IMR-90 (cell line): ENCODE results near the gene NCKAP5. TPM values are rescaled to one million over a fixed set of nuclear protein-coding genes. Genes with fewer than 3 reads are reported as not detected.

Experiments used
- ATAC-seq: fragments of 200-7000 bp; cut with Tn5 transposase; 2 replicates; pipeline ENCODE4 v1.9.1; 2020; ENCODE audit warnings: low read depth, mild to moderate bottlenecking, moderate library complexity
- BruUV-seq: library from RNA; stranded (reverse); fragments of 400-500 nt; replicated peaks from 2 replicates; lab custom pipeline; 2021; lab: Mats Ljungman, UMichigan
- CTCF ChIA-PET: fragments of 300-600 bp; formaldehyde crosslinking; extraction: SDS; loops from one replicate; lab custom pipeline; 2021; ENCODE audit warnings: antibody characterized with exemption; lab: Yijun Ruan, JAX
- POLR2A ChIA-PET: fragments of 300-600 bp; sonication (Branson Sonifier 250); formaldehyde crosslinking; loops from one replicate; lab custom pipeline; 2022; ENCODE audit warnings: antibody characterized with exemption; ENCODE audit not compliant: unreplicated experiment; lab: Charles Lee
- DNase-seq: peaks from one replicate; pipeline ENCODE4 v3.0.0; 2013
- H2AFZ ChIP-seq: replicated peaks from 2 replicates; pipeline ENCODE3; 2013; ENCODE audit warnings: low read length, mild to moderate bottlenecking; ENCODE audit not compliant: poor library complexity
- H2AK5ac ChIP-seq: 2 replicates; pipeline ENCODE4 v1.6.1; 2013; ENCODE audit warnings: low read depth, low read length, inconsistent platforms
- H2AK9ac ChIP-seq: replicated peaks from 2 replicates; pipeline ENCODE3; 2013; ENCODE audit warnings: mild to moderate bottlenecking, low read depth, low read length, moderate library complexity; ENCODE audit not compliant: poor library complexity
- H2BK120ac ChIP-seq: 2 replicates; pipeline ENCODE4 v1.6.1; 2013; ENCODE audit warnings: low read depth, low read length, inconsistent platforms
- H2BK15ac ChIP-seq: 3 replicates; pipeline ENCODE4 v1.6.1; 2013; ENCODE audit warnings: low read depth, low read length, inconsistent platforms
- H2BK20ac ChIP-seq: 2 replicates; pipeline ENCODE4 v1.6.1; 2013; ENCODE audit warnings: low read depth, mild to moderate bottlenecking, inconsistent platforms, low read length, moderate library complexity
- H2BK5ac ChIP-seq: 2 replicates; pipeline ENCODE4 v1.6.1; 2013; ENCODE audit warnings: mild to moderate bottlenecking, low read depth, low read length, inconsistent platforms; ENCODE audit not compliant: poor library complexity, severe bottlenecking
- H3K14ac ChIP-seq: replicated peaks from 2 replicates; pipeline ENCODE4 v1.6.1; 2013; ENCODE audit warnings: low read depth, low read length, inconsistent platforms
- H3K18ac ChIP-seq: 2 replicates; pipeline ENCODE4 v1.6.1; 2013; ENCODE audit warnings: low read depth, low read length, control low read depth
- H3K23ac ChIP-seq: 2 replicates; pipeline ENCODE4 v1.6.1; 2013; ENCODE audit warnings: low read depth, low read length, inconsistent platforms
- H3K27ac ChIP-seq: 2 replicates; pipeline ENCODE4 v1.5.1; 2013; ENCODE audit warnings: mild to moderate bottlenecking, control low read depth, low read length; ENCODE audit not compliant: insufficient read depth
- H3K27me3 ChIP-seq: 2 replicates; pipeline ENCODE4 v1.6.1; 2013; ENCODE audit warnings: low read length; ENCODE audit not compliant: control insufficient read depth, insufficient read depth
- H3K36me3 ChIP-seq: 2 replicates; pipeline ENCODE4 v1.6.1; 2013; ENCODE audit warnings: low read length, mixed read lengths; ENCODE audit not compliant: control insufficient read depth, insufficient read depth
- H3K4ac ChIP-seq: 2 replicates; pipeline ENCODE4 v1.6.1; 2013; ENCODE audit warnings: low read depth, low read length, inconsistent platforms
- H3K4me1 ChIP-seq: 2 replicates; pipeline ENCODE4 v1.6.1; 2013; ENCODE audit warnings: low read length, mixed read lengths; ENCODE audit not compliant: control insufficient read depth, insufficient read depth
- H3K4me2 ChIP-seq: 2 replicates; pipeline ENCODE4 v1.6.1; 2013; ENCODE audit warnings: low read depth, mild to moderate bottlenecking, control low read depth, low read length, moderate library complexity
- H3K4me3 ChIP-seq: 2 replicates; pipeline ENCODE4 v1.5.1; 2013; ENCODE audit warnings: low read depth, mild to moderate bottlenecking, control low read depth, low read length, moderate library complexity; ENCODE audit not compliant: insufficient read depth
- H3K56ac ChIP-seq: 2 replicates; pipeline ENCODE4 v1.6.1; 2013; ENCODE audit warnings: low read length, inconsistent platforms; ENCODE audit not compliant: insufficient read depth; ENCODE audit errors: extremely low read depth
- H3K79me1 ChIP-seq, 2 experiments: 2 replicates each; pipeline ENCODE4 v1.6.1; 2013; ENCODE audit warnings: low read length in 2 of 2, inconsistent platforms in 1 of 2, low read depth in 1 of 2
- H3K9ac ChIP-seq: 2 replicates; pipeline ENCODE4 v1.6.1; 2013; ENCODE audit warnings: low read depth, low read length, control low read depth
- H3K9me1 ChIP-seq: 2 replicates; pipeline ENCODE4 v1.6.1; 2013; ENCODE audit warnings: low read length, inconsistent platforms; ENCODE audit not compliant: insufficient read depth
- H3K9me3 ChIP-seq: 2 replicates; pipeline ENCODE4 v1.6.1; 2013; ENCODE audit warnings: low read length; ENCODE audit not compliant: control insufficient read depth, insufficient read depth
- H4K20me1 ChIP-seq: 2 replicates; pipeline ENCODE4 v1.6.1; 2013; ENCODE audit warnings: low read length, inconsistent platforms; ENCODE audit not compliant: insufficient read depth
- H4K5ac ChIP-seq: 2 replicates; pipeline ENCODE4 v1.6.1; 2013; ENCODE audit warnings: mild to moderate bottlenecking, low read depth, low read length, control low read depth
- H4K8ac ChIP-seq, 2 experiments: 2 replicates each; pipeline ENCODE4 v1.6.1; 2013; ENCODE audit warnings: low read depth in 2 of 2, low read length in 2 of 2, control low read depth in 1 of 2, inconsistent platforms in 1 of 2
- H4K91ac ChIP-seq: 2 replicates; pipeline ENCODE4 v1.6.1; 2013; ENCODE audit warnings: low read depth, low read length, inconsistent platforms; ENCODE audit not compliant: insufficient read depth
- BHLHE40 ChIP-seq: fragments of 150-350 bp; IDR thresholded peaks from 2 replicates; pipeline ENCODE4 v1.6.1; 2016; ENCODE audit warnings: mild to moderate bottlenecking, low read depth, low read length
- CEBPB ChIP-seq: IDR thresholded peaks from 2 replicates; pipeline ENCODE4 v1.6.1; 2012; ENCODE audit warnings: low read depth, low read length, improper control_type of control experiment
- CHD1 ChIP-seq: IDR thresholded peaks from 2 replicates; pipeline ENCODE4 v1.6.1; 2012; ENCODE audit warnings: low read depth, low read length, improper control_type of control experiment
- FOS ChIP-seq: fragments of 150-350 bp; IDR thresholded peaks from 2 replicates; pipeline ENCODE4 v1.6.1; 2016; ENCODE audit warnings: low read depth, low read length
- MAFK ChIP-seq: IDR thresholded peaks from 2 replicates; pipeline ENCODE4 v1.6.1; 2012; ENCODE audit warnings: low read depth, low read length, improper control_type of control experiment
- MAZ ChIP-seq: IDR thresholded peaks from 2 replicates; pipeline ENCODE4 v1.6.1; 2012; ENCODE audit warnings: low read depth, mild to moderate bottlenecking, low read length, improper control_type of control experiment, moderate library complexity, borderline replicate concordance
- MXI1 ChIP-seq: IDR thresholded peaks from 2 replicates; pipeline ENCODE4 v1.6.1; 2012; ENCODE audit warnings: low read depth, mild to moderate bottlenecking, low read length, moderate library complexity, borderline replicate concordance
- NFE2L2 ChIP-seq: fragments of 150-350 bp; IDR thresholded peaks from 2 replicates; pipeline ENCODE4 v1.6.1; 2016; ENCODE audit warnings: low read depth, mild to moderate bottlenecking, low read length
- POLR2A ChIP-seq: IDR thresholded peaks from 2 replicates; pipeline ENCODE4 v1.6.1; 2012; ENCODE audit warnings: mild to moderate bottlenecking, low read depth, low read length
- RAD21 ChIP-seq: IDR thresholded peaks from 2 replicates; pipeline ENCODE4 v1.6.1; 2012; ENCODE audit warnings: low read length, improper control_type of control experiment
- RCOR1 ChIP-seq: IDR thresholded peaks from 2 replicates; pipeline ENCODE4 v1.6.1; 2012; ENCODE audit warnings: mild to moderate bottlenecking, low read length, improper control_type of control experiment; ENCODE audit not compliant: insufficient replicate concordance
- RFX5 ChIP-seq: IDR thresholded peaks from 2 replicates; pipeline ENCODE4 v1.8.0; 2012; ENCODE audit warnings: low read depth, mild to moderate bottlenecking, low read length, moderate library complexity
- SMC3 ChIP-seq: fragments of 150-350 bp; IDR thresholded peaks from 2 replicates; pipeline ENCODE4 v1.6.1; 2016; ENCODE audit warnings: low read depth, mild to moderate bottlenecking, antibody characterized with exemption, low read length, moderate library complexity
- WGBS, 2 experiments: methylation state at CpG; one replicate each; pipeline versions ENCODE4 v1.1.5 to v1.1.7; 2013; ENCODE audit warnings: missing lambda C conversion rate in 2 of 2; ENCODE audit not compliant: insufficient read length in 1 of 2; ENCODE audit errors: extremely low coverage in 2 of 2; 5-methylcytosine and 5-hydroxymethylcytosine counted together
- dilution Hi-C: fragments of 300-500 bp; cut with HindIII; formaldehyde crosslinking; loops from one replicate; pipeline ENCODE4 v1.14.3; 2018; ENCODE audit warnings: low sequenced_read_pairs; ENCODE audit not compliant: unreplicated experiment
- in situ Hi-C: fragments of 300-500 bp; cut with MboI; formaldehyde crosslinking; loops from 3 replicates; pipeline ENCODE4 v1.14.3; 2019; ENCODE audit warnings: low sequenced_read_pairs, inconsistent platforms, mixed read lengths
- intact Hi-C: fragments of 100-400 bp; cut with micrococcal nuclease; formaldehyde crosslinking; loops from 2 replicates; pipeline ENCODE4 v1.10.0; 2022
- polyA plus RNA-seq, 3 experiments: library from polyadenylated mRNA; depleted of rRNA; stranded (reverse); fragments of >200 nt; gene quantifications; 2 replicates each; pipeline ENCODE4 v1.2.3, GENCODE V29; 2012; ENCODE audit warnings: low replicate concordance in 1 of 3
- total RNA-seq: library from RNA; depleted of rRNA; stranded (reverse); fragments of >200 nt; gene quantifications from 2 replicates; pipeline ENCODE4 v1.2.3, GENCODE V29; 2012
- TF ChIP-seq, protein P1 (sequence below): conservative IDR thresholded peaks from 2 replicates; pipeline ENCODE4 v1.5.1; 2012; ENCODE audit warnings: mild to moderate bottlenecking, low read depth, low read length, improper control_type of control experiment
- TF ChIP-seq, protein P2 (sequence below): fragments of 150-350 bp; IDR thresholded peaks from 2 replicates; pipeline ENCODE4 v1.6.1; 2017; ENCODE audit warnings: mild to moderate bottlenecking, antibody characterized with exemption, low read length, low read depth
- TF ChIP-seq, protein P3 (sequence below): fragments of 150-350 bp; IDR thresholded peaks from 2 replicates; pipeline ENCODE4 v1.6.1; 2016; ENCODE audit warnings: low read depth, mild to moderate bottlenecking, low read length, moderate library complexity, borderline replicate concordance

The NCKAP5 gene
- total and polyA plus RNA-seq, 2 of the 4 experiments (the other 2 are of a cell fraction): 2.7 to 3.9 TPM

DNA sequence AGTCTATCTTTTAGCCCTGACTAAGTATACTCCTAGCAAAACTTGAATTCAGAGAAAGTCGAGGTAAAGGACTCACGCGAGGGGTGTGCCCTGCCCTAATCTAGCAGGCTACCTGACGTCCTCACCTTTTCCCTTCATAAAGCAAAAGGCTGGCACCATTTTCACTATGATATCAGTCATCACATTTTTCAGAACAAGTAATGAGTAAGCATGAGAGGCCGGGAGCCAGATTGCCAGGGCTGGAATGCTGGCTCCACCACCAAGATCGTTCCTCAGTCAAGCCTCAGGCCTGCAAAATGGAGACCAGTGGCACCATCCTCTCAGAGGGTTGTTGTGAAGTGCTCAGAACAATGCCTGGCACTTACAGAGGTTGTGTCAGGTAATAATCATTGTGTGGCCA lies 18.7 kb upstream of the NCKAP5 start:
- Histone ChIP-seq H3K9me1 (peaks cover 3% of the 10 kb centered on the region), H2BK5ac (no peak overlapping the region), H2AK9ac (no peak overlapping the region), H3K27me3 (no peaks in the 10 kb centered on the region), H3K4me1 (peaks cover 7% of the 10 kb centered on the region), H3K27ac (no peak overlapping the region), H4K20me1 (no peaks in the 10 kb centered on the region), H3K4me2 (no peak overlapping the region), H3K14ac (no peak overlapping the region), H4K5ac (no peak overlapping the region), H3K56ac (no peak overlapping the region), H3K9me3 (no peaks in the 10 kb centered on the region), H3K23ac (no peak overlapping the region), H3K18ac (no peak overlapping the region), H4K8ac (no peak overlapping the region), H2AFZ (no peak overlapping the region), H2AK5ac (no peak overlapping the region), H2BK20ac (no peak overlapping the region), H3K36me3 (no peaks in the 10 kb centered on the region), H2BK15ac (no peak overlapping the region), H3K4me3 (no peak overlapping the region), H2BK120ac (no peak overlapping the region), H3K4ac (no peak overlapping the region), H3K9ac (no peak overlapping the region), H4K91ac (no peak overlapping the region), H3K79me1 (no peaks in the 10 kb centered on the region)
- dilution Hi-C loops (no loop called here), in situ Hi-C loops (no loop called here), intact Hi-C loops (no loop called here)
- no CpG with 5 or more reads among the region's 6 CpGs for WGBS, 2 experiments
- DNase-seq (no peak), ATAC-seq (no peak)
- TF ChIP-seq FOS: no peak
- no peak for TF ChIP-seq MAFK
- TF ChIP-seq, protein P1, sequence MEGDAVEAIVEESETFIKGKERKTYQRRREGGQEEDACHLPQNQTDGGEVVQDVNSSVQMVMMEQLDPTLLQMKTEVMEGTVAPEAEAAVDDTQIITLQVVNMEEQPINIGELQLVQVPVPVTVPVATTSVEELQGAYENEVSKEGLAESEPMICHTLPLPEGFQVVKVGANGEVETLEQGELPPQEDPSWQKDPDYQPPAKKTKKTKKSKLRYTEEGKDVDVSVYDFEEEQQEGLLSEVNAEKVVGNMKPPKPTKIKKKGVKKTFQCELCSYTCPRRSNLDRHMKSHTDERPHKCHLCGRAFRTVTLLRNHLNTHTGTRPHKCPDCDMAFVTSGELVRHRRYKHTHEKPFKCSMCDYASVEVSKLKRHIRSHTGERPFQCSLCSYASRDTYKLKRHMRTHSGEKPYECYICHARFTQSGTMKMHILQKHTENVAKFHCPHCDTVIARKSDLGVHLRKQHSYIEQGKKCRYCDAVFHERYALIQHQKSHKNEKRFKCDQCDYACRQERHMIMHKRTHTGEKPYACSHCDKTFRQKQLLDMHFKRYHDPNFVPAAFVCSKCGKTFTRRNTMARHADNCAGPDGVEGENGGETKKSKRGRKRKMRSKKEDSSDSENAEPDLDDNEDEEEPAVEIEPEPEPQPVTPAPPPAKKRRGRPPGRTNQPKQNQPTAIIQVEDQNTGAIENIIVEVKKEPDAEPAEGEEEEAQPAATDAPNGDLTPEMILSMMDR: no peak
- TF ChIP-seq CHD1: no peak
- TF ChIP-seq NFE2L2: no peak
- no peak for TF ChIP-seq BHLHE40
- TF ChIP-seq, protein P2, sequence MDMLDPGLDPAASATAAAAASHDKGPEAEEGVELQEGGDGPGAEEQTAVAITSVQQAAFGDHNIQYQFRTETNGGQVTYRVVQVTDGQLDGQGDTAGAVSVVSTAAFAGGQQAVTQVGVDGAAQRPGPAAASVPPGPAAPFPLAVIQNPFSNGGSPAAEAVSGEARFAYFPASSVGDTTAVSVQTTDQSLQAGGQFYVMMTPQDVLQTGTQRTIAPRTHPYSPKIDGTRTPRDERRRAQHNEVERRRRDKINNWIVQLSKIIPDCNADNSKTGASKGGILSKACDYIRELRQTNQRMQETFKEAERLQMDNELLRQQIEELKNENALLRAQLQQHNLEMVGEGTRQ: no peak
- no peak for TF ChIP-seq CEBPB
- TF ChIP-seq, protein P3, sequence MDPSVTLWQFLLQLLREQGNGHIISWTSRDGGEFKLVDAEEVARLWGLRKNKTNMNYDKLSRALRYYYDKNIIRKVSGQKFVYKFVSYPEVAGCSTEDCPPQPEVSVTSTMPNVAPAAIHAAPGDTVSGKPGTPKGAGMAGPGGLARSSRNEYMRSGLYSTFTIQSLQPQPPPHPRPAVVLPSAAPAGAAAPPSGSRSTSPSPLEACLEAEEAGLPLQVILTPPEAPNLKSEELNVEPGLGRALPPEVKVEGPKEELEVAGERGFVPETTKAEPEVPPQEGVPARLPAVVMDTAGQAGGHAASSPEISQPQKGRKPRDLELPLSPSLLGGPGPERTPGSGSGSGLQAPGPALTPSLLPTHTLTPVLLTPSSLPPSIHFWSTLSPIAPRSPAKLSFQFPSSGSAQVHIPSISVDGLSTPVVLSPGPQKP: no peak
- TF ChIP-seq MXI1: no peak
- TF ChIP-seq RCOR1: no peak
- no peak for TF ChIP-seq SMC3
- no peak for TF ChIP-seq MAZ
- TF ChIP-seq RFX5: no peak
- no peak for TF ChIP-seq POLR2A
- no peak for TF ChIP-seq RAD21
- no TSS peak for BruUV-seq
- ChIA-PET POLR2A (no interaction called here), CTCF (no interaction called here)
